ENCODE data around the gene TTF2.

GRCh38 chr1:117150316-117150715 lies 90.2 kb downstream of the TTF2 start:
- TF ChIP-seq ZNF133 (CRISPR knock-in tag; IDR thresholded peaks at IDR 0.05) (no peak), TFE3 (CRISPR knock-in tag; IDR thresholded peaks at IDR 0.05) (no peak), CEBPB (tag; IDR thresholded peaks at IDR 0.05) (no peak), U2AF1 (optimal IDR thresholded peaks at IDR 0.05; ENCODE audit: low read depth, low read length) (no peak), RBM25 (IDR thresholded peaks at IDR 0.05; ENCODE audit: low read depth, low read length, severe bottlenecking) (no peak), ZNF696 (CRISPR knock-in tag; conservative IDR thresholded peaks at IDR 0.05) (no peak), FOXJ3 (CRISPR knock-in tag; IDR thresholded peaks at IDR 0.05) (no peak), ZNF12 (CRISPR knock-in tag; IDR thresholded peaks at IDR 0.05) (no peak)

All from K562 (cell line).